IMR-90 (cell line): ENCODE measurements around the gene GPR82. TPM values are rescaled to one million over a fixed set of nuclear protein-coding genes. Genes with fewer than 3 reads are reported as not detected.
A peak's percentile ranks its signal among the peaks of the same experiment; 100 is the strongest.

Experiments
- ATAC-seq: fragments of 200-7000 bp; cut with Tn5 transposase; 2 replicates; pipeline ENCODE4 v1.9.1; 2020; ENCODE audit warnings: low read depth, mild to moderate bottlenecking, moderate library complexity
- BruUV-seq: library from RNA; stranded (reverse); fragments of 400-500 nt; replicated peaks from 2 replicates; lab custom pipeline; 2021; lab: Mats Ljungman, UMichigan
- CTCF ChIA-PET: fragments of 300-600 bp; formaldehyde crosslinking; extraction: SDS; loops from one replicate; lab custom pipeline; 2021; ENCODE audit warnings: antibody characterized with exemption; lab: Yijun Ruan, JAX
- POLR2A ChIA-PET: fragments of 300-600 bp; sonication (Branson Sonifier 250); formaldehyde crosslinking; loops from one replicate; lab custom pipeline; 2022; ENCODE audit warnings: antibody characterized with exemption; ENCODE audit not compliant: unreplicated experiment; lab: Charles Lee
- DNase-seq: peaks from one replicate; pipeline ENCODE4 v3.0.0; 2013
- H2AFZ ChIP-seq: replicated peaks from 2 replicates; pipeline ENCODE3; 2013; ENCODE audit warnings: low read length, mild to moderate bottlenecking; ENCODE audit not compliant: poor library complexity
- H2AK5ac ChIP-seq: 2 replicates; pipeline ENCODE4 v1.6.1; 2013; ENCODE audit warnings: low read depth, low read length, inconsistent platforms
- H2AK9ac ChIP-seq: replicated peaks from 2 replicates; pipeline ENCODE3; 2013; ENCODE audit warnings: mild to moderate bottlenecking, low read depth, low read length, moderate library complexity; ENCODE audit not compliant: poor library complexity
- H2BK120ac ChIP-seq: 2 replicates; pipeline ENCODE4 v1.6.1; 2013; ENCODE audit warnings: low read depth, low read length, inconsistent platforms
- H2BK15ac ChIP-seq: 3 replicates; pipeline ENCODE4 v1.6.1; 2013; ENCODE audit warnings: low read depth, low read length, inconsistent platforms
- H2BK20ac ChIP-seq: 2 replicates; pipeline ENCODE4 v1.6.1; 2013; ENCODE audit warnings: low read depth, mild to moderate bottlenecking, inconsistent platforms, low read length, moderate library complexity
- H2BK5ac ChIP-seq: 2 replicates; pipeline ENCODE4 v1.6.1; 2013; ENCODE audit warnings: mild to moderate bottlenecking, low read depth, low read length, inconsistent platforms; ENCODE audit not compliant: poor library complexity, severe bottlenecking
- H3K14ac ChIP-seq: replicated peaks from 2 replicates; pipeline ENCODE4 v1.6.1; 2013; ENCODE audit warnings: low read depth, low read length, inconsistent platforms
- H3K18ac ChIP-seq: 2 replicates; pipeline ENCODE4 v1.6.1; 2013; ENCODE audit warnings: low read depth, low read length, control low read depth
- H3K23ac ChIP-seq: 2 replicates; pipeline ENCODE4 v1.6.1; 2013; ENCODE audit warnings: low read depth, low read length, inconsistent platforms
- H3K27ac ChIP-seq: 2 replicates; pipeline ENCODE4 v1.5.1; 2013; ENCODE audit warnings: mild to moderate bottlenecking, control low read depth, low read length; ENCODE audit not compliant: insufficient read depth
- H3K27me3 ChIP-seq: 2 replicates; pipeline ENCODE4 v1.6.1; 2013; ENCODE audit warnings: low read length; ENCODE audit not compliant: control insufficient read depth, insufficient read depth
- H3K36me3 ChIP-seq: 2 replicates; pipeline ENCODE4 v1.6.1; 2013; ENCODE audit warnings: low read length, mixed read lengths; ENCODE audit not compliant: control insufficient read depth, insufficient read depth
- H3K4ac ChIP-seq: 2 replicates; pipeline ENCODE4 v1.6.1; 2013; ENCODE audit warnings: low read depth, low read length, inconsistent platforms
- H3K4me1 ChIP-seq: 2 replicates; pipeline ENCODE4 v1.6.1; 2013; ENCODE audit warnings: low read length, mixed read lengths; ENCODE audit not compliant: control insufficient read depth, insufficient read depth
- H3K4me2 ChIP-seq: 2 replicates; pipeline ENCODE4 v1.6.1; 2013; ENCODE audit warnings: low read depth, mild to moderate bottlenecking, control low read depth, low read length, moderate library complexity
- H3K4me3 ChIP-seq: 2 replicates; pipeline ENCODE4 v1.5.1; 2013; ENCODE audit warnings: low read depth, mild to moderate bottlenecking, control low read depth, low read length, moderate library complexity; ENCODE audit not compliant: insufficient read depth
- H3K56ac ChIP-seq: 2 replicates; pipeline ENCODE4 v1.6.1; 2013; ENCODE audit warnings: low read length, inconsistent platforms; ENCODE audit not compliant: insufficient read depth; ENCODE audit errors: extremely low read depth
- H3K79me1 ChIP-seq, 2 experiments: 2 replicates each; pipeline ENCODE4 v1.6.1; 2013; ENCODE audit warnings: low read length in 2 of 2, inconsistent platforms in 1 of 2, low read depth in 1 of 2
- H3K9ac ChIP-seq: 2 replicates; pipeline ENCODE4 v1.6.1; 2013; ENCODE audit warnings: low read depth, low read length, control low read depth
- H3K9me1 ChIP-seq: 2 replicates; pipeline ENCODE4 v1.6.1; 2013; ENCODE audit warnings: low read length, inconsistent platforms; ENCODE audit not compliant: insufficient read depth
- H3K9me3 ChIP-seq: 2 replicates; pipeline ENCODE4 v1.6.1; 2013; ENCODE audit warnings: low read length; ENCODE audit not compliant: control insufficient read depth, insufficient read depth
- H4K20me1 ChIP-seq: 2 replicates; pipeline ENCODE4 v1.6.1; 2013; ENCODE audit warnings: low read length, inconsistent platforms; ENCODE audit not compliant: insufficient read depth
- H4K5ac ChIP-seq: 2 replicates; pipeline ENCODE4 v1.6.1; 2013; ENCODE audit warnings: mild to moderate bottlenecking, low read depth, low read length, control low read depth
- H4K8ac ChIP-seq, 2 experiments: 2 replicates each; pipeline ENCODE4 v1.6.1; 2013; ENCODE audit warnings: low read depth in 2 of 2, low read length in 2 of 2, control low read depth in 1 of 2, inconsistent platforms in 1 of 2
- H4K91ac ChIP-seq: 2 replicates; pipeline ENCODE4 v1.6.1; 2013; ENCODE audit warnings: low read depth, low read length, inconsistent platforms; ENCODE audit not compliant: insufficient read depth
- BHLHE40 ChIP-seq: fragments of 150-350 bp; IDR thresholded peaks from 2 replicates; pipeline ENCODE4 v1.6.1; 2016; ENCODE audit warnings: mild to moderate bottlenecking, low read depth, low read length
- CEBPB ChIP-seq: IDR thresholded peaks from 2 replicates; pipeline ENCODE4 v1.6.1; 2012; ENCODE audit warnings: low read depth, low read length, improper control_type of control experiment
- CHD1 ChIP-seq: IDR thresholded peaks from 2 replicates; pipeline ENCODE4 v1.6.1; 2012; ENCODE audit warnings: low read depth, low read length, improper control_type of control experiment
- CTCF ChIP-seq: conservative IDR thresholded peaks from 2 replicates; pipeline ENCODE4 v1.5.1; 2012; ENCODE audit warnings: mild to moderate bottlenecking, low read depth, low read length, improper control_type of control experiment
- ELK1 ChIP-seq: fragments of 150-350 bp; IDR thresholded peaks from 2 replicates; pipeline ENCODE4 v1.6.1; 2016; ENCODE audit warnings: low read depth, mild to moderate bottlenecking, low read length, moderate library complexity, borderline replicate concordance
- FOS ChIP-seq: fragments of 150-350 bp; IDR thresholded peaks from 2 replicates; pipeline ENCODE4 v1.6.1; 2016; ENCODE audit warnings: low read depth, low read length
- MAFK ChIP-seq: IDR thresholded peaks from 2 replicates; pipeline ENCODE4 v1.6.1; 2012; ENCODE audit warnings: low read depth, low read length, improper control_type of control experiment
- MAZ ChIP-seq: IDR thresholded peaks from 2 replicates; pipeline ENCODE4 v1.6.1; 2012; ENCODE audit warnings: low read depth, mild to moderate bottlenecking, low read length, improper control_type of control experiment, moderate library complexity, borderline replicate concordance
- MXI1 ChIP-seq: IDR thresholded peaks from 2 replicates; pipeline ENCODE4 v1.6.1; 2012; ENCODE audit warnings: low read depth, mild to moderate bottlenecking, low read length, moderate library complexity, borderline replicate concordance
- NFE2L2 ChIP-seq: fragments of 150-350 bp; IDR thresholded peaks from 2 replicates; pipeline ENCODE4 v1.6.1; 2016; ENCODE audit warnings: low read depth, mild to moderate bottlenecking, low read length
- POLR2A ChIP-seq: IDR thresholded peaks from 2 replicates; pipeline ENCODE4 v1.6.1; 2012; ENCODE audit warnings: mild to moderate bottlenecking, low read depth, low read length
- RAD21 ChIP-seq: IDR thresholded peaks from 2 replicates; pipeline ENCODE4 v1.6.1; 2012; ENCODE audit warnings: low read length, improper control_type of control experiment
- RCOR1 ChIP-seq: IDR thresholded peaks from 2 replicates; pipeline ENCODE4 v1.6.1; 2012; ENCODE audit warnings: mild to moderate bottlenecking, low read length, improper control_type of control experiment; ENCODE audit not compliant: insufficient replicate concordance
- RFX5 ChIP-seq: IDR thresholded peaks from 2 replicates; pipeline ENCODE4 v1.8.0; 2012; ENCODE audit warnings: low read depth, mild to moderate bottlenecking, low read length, moderate library complexity
- SMC3 ChIP-seq: fragments of 150-350 bp; IDR thresholded peaks from 2 replicates; pipeline ENCODE4 v1.6.1; 2016; ENCODE audit warnings: low read depth, mild to moderate bottlenecking, antibody characterized with exemption, low read length, moderate library complexity
- USF2 ChIP-seq: fragments of 150-350 bp; IDR thresholded peaks from 2 replicates; pipeline ENCODE4 v1.6.1; 2017; ENCODE audit warnings: mild to moderate bottlenecking, antibody characterized with exemption, low read length, low read depth
- WGBS, 2 experiments: methylation state at CpG; one replicate each; pipeline versions ENCODE4 v1.1.5 to v1.1.7; 2013; ENCODE audit warnings: missing lambda C conversion rate in 2 of 2; ENCODE audit not compliant: insufficient read length in 1 of 2; ENCODE audit errors: extremely low coverage in 2 of 2; 5-methylcytosine and 5-hydroxymethylcytosine counted together
- dilution Hi-C: fragments of 300-500 bp; cut with HindIII; formaldehyde crosslinking; loops from one replicate; pipeline ENCODE4 v1.14.3; 2018; ENCODE audit warnings: low sequenced_read_pairs; ENCODE audit not compliant: unreplicated experiment
- in situ Hi-C: fragments of 300-500 bp; cut with MboI; formaldehyde crosslinking; loops from 3 replicates; pipeline ENCODE4 v1.14.3; 2019; ENCODE audit warnings: low sequenced_read_pairs, inconsistent platforms, mixed read lengths
- intact Hi-C: fragments of 100-400 bp; cut with micrococcal nuclease; formaldehyde crosslinking; loops from 2 replicates; pipeline ENCODE4 v1.10.0; 2022
- polyA plus RNA-seq, 3 experiments: library from polyadenylated mRNA; depleted of rRNA; stranded (reverse); fragments of >200 nt; gene quantifications; 2 replicates each; pipeline ENCODE4 v1.2.3, GENCODE V29; 2012; ENCODE audit warnings: low replicate concordance in 1 of 3
- total RNA-seq: library from RNA; depleted of rRNA; stranded (reverse); fragments of >200 nt; gene quantifications from 2 replicates; pipeline ENCODE4 v1.2.3, GENCODE V29; 2012

The GPR82 gene
- total and polyA plus RNA-seq, 2 of the 4 experiments (the other 2 are of a cell fraction): not detected

GRCh38 chrX:41684138-41684537 lies 39.8 kb upstream of the GPR82 start:
- no peak overlapping the region for H4K5ac ChIP-seq
- H2BK20ac ChIP-seq: no peak overlapping the region
- POLR2A ChIA-PET: no interaction called here
- no peak overlapping the region for H3K4ac ChIP-seq
- no peak overlapping the region for H2BK120ac ChIP-seq
- no peak overlapping the region for H2BK5ac ChIP-seq
- H3K36me3 ChIP-seq: no peaks in the 10 kb centered on the region
- no peak overlapping the region for H3K9ac ChIP-seq
- H3K4me3 ChIP-seq: no peak overlapping the region
- CTCF ChIA-PET: no interaction called here
- no CpG with 5 or more reads among the region's 3 CpGs for WGBS, 2 experiments
- H2BK15ac ChIP-seq: no peak overlapping the region
- no peak overlapping the region for H3K56ac ChIP-seq
- H3K4me1 ChIP-seq: no peaks in the 10 kb centered on the region
- H3K79me1 ChIP-seq: no peaks in the 10 kb centered on the region
- H3K27ac ChIP-seq: no peak overlapping the region
- no peak overlapping the region for H3K23ac ChIP-seq
- in situ Hi-C loops (no loop called here), dilution Hi-C loops (no loop called here), intact Hi-C loops (no loop called here)
- H2AK9ac ChIP-seq: no peak overlapping the region
- no peak overlapping the region for H4K8ac ChIP-seq
- H3K14ac ChIP-seq: no peak overlapping the region
- H3K9me1 ChIP-seq: no peaks in the 10 kb centered on the region; the same call in 1 of the 2 replicates
- no peak for ATAC-seq
- no peak overlapping the region for H3K18ac ChIP-seq
- no peaks in the 10 kb centered on the region for H3K27me3 ChIP-seq
- DNase-seq: peak; percentile 12
- H2AK5ac ChIP-seq: no peak overlapping the region
- no peaks in the 10 kb centered on the region for H3K9me3 ChIP-seq
- BruUV-seq: no TSS peak
- H4K91ac ChIP-seq: no peak overlapping the region
- H2AFZ ChIP-seq: no peak overlapping the region
- no peak for TF ChIP-seq CTCF
- no peak for TF ChIP-seq ELK1
- TF ChIP-seq FOS: no peak
- no peak for TF ChIP-seq CHD1
- TF ChIP-seq CEBPB: no peak
- no peak for TF ChIP-seq RAD21
- no peak for TF ChIP-seq MXI1
- TF ChIP-seq MAZ: no peak
- TF ChIP-seq BHLHE40: no peak
- no peak for TF ChIP-seq MAFK
- TF ChIP-seq RCOR1: no peak
- no peak for TF ChIP-seq SMC3
- TF ChIP-seq RFX5: no peak
- no peak for TF ChIP-seq USF2
- TF ChIP-seq POLR2A: no peak
- TF ChIP-seq NFE2L2: no peak
- H4K20me1 ChIP-seq: no peaks in the 10 kb centered on the region
- no peak overlapping the region for H3K4me2 ChIP-seq
